Dermis microvascular lymphatic vessel endothelial cell (primary cell): ENCODE measurements around the gene TRIM72. TPM values are rescaled to one million over a fixed set of nuclear protein-coding genes. Genes with fewer than 3 reads are reported as not detected.
"Not testable (repeated sequence)": the region's sequence is repeated elsewhere in the genome, so short reads cannot be mapped to it uniquely, and the experiment has no call there.

Experiments used
- DNase-seq, 2 donors: peaks; one replicate each; pipeline versions ENCODE4 v3.0.0 to v3.0.0-alpha.2; 2010; ENCODE audit warnings: low read depth in 2 of 2
- total RNA-seq: library from RNA; depleted of rRNA; stranded (reverse); fragments of >200 nt; gene quantifications from 2 replicates; pipeline ENCODE4 v1.2.1, GENCODE V29; 2014

Gene TRIM72
- total RNA-seq, 1 donor from 2014 or later = not detected

GRCh38 chr16:31215287-31216162 lies 1.6 kb downstream of the TRIM72 start:
- DNase-seq = peak in 1 of 2 donors; percentile 54

GRCh38 chr16:31216422-31217135 lies 2.7 kb downstream of the TRIM72 start, which contains the start of gene PYDC1:
TSS of gene PYDC1 (minus strand) at chr16:31217135. CDS start at chr16:31217028, 107 bp downstream.
- no peak for DNase-seq

- DNase-seq = no peak
Measured at GRCh38 chr16:31217136-31217530, 3.2 kb downstream of the TRIM72 start.

GRCh38 chr16:31219154-31219741 lies 5.3 kb downstream of the TRIM72 start:
- no peak for DNase-seq

- DNase-seq = no peak
Measured at GRCh38 chr16:31221357-31222160, 7.6 kb downstream of the TRIM72 start.

- no peak for DNase-seq
Measured at GRCh38 chr16:31223044-31223443, 9.1 kb downstream of the TRIM72 start.

- DNase-seq = no peak
Measured at GRCh38 chr16:31224092-31224955, 10.4 kb downstream of the TRIM72 start.

GRCh38 chr16:31225193-31225592 lies 11.3 kb downstream of the TRIM72 start:
- DNase-seq = no peak

- DNase-seq = no peak
Measured at GRCh38 chr16:31228206-31228605, 14.3 kb downstream of the TRIM72 start.

- DNase-seq = peak in 1 of 2 donors; percentile 53
Measured at GRCh38 chr16:31229501-31229900, 15.6 kb downstream of the TRIM72 start.

- DNase-seq = no peak
Measured at GRCh38 chr16:31238041-31238440, 24.1 kb downstream of the TRIM72 start.

- no peak for DNase-seq
Measured at GRCh38 chr16:31242206-31242605, 28.3 kb downstream of the TRIM72 start.

GRCh38 chr16:31243734-31244670 lies 30.1 kb downstream of the TRIM72 start:
- no peak for DNase-seq

- not testable (repeated sequence) for DNase-seq
Measured at GRCh38 chr16:31245598-31245997, 31.7 kb downstream of the TRIM72 start.

GRCh38 chr16:31246296-31246695 lies 32.4 kb downstream of the TRIM72 start:
- DNase-seq = no peak

GRCh38 chr16:31248344-31248743 lies 34.4 kb downstream of the TRIM72 start:
- no peak for DNase-seq

GRCh38 chr16:31250782-31251384 lies 37.0 kb downstream of the TRIM72 start:
- DNase-seq = no peak

GRCh38 chr16:31251435-31251834 lies 37.5 kb downstream of the TRIM72 start:
- DNase-seq = no peak

GRCh38 chr16:31253642-31254045 lies 39.7 kb downstream of the TRIM72 start:
- no peak for DNase-seq
